Fibroblast of pulmonary artery (primary cell): ENCODE data around the gene RAB11FIP3.
"Not testable (repeated sequence)": the region's sequence is repeated elsewhere in the genome, so short reads cannot be mapped to it uniquely, and the experiment has no call there.

ENCODE experiments used
- DNase-seq: peaks from one replicate; pipeline ENCODE4 v3.0.0-alpha.2; 2010; ENCODE audit warnings: low read depth
- H3K4me3 ChIP-seq: replicated peaks from 2 replicates; pipeline ENCODE4 v1.5.1; 2011; ENCODE audit warnings: low read depth, mild to moderate bottlenecking, control low read depth, low read length, moderate library complexity
- TF ChIP-seq, protein P1 (sequence below): IDR thresholded peaks from 2 replicates; pipeline ENCODE4 v1.5.1; 2011; ENCODE audit warnings: mild to moderate bottlenecking, control low read depth, low read length, inconsistent platforms; ENCODE audit errors: missing control alignments

Gene RAB11FIP3

DNA sequence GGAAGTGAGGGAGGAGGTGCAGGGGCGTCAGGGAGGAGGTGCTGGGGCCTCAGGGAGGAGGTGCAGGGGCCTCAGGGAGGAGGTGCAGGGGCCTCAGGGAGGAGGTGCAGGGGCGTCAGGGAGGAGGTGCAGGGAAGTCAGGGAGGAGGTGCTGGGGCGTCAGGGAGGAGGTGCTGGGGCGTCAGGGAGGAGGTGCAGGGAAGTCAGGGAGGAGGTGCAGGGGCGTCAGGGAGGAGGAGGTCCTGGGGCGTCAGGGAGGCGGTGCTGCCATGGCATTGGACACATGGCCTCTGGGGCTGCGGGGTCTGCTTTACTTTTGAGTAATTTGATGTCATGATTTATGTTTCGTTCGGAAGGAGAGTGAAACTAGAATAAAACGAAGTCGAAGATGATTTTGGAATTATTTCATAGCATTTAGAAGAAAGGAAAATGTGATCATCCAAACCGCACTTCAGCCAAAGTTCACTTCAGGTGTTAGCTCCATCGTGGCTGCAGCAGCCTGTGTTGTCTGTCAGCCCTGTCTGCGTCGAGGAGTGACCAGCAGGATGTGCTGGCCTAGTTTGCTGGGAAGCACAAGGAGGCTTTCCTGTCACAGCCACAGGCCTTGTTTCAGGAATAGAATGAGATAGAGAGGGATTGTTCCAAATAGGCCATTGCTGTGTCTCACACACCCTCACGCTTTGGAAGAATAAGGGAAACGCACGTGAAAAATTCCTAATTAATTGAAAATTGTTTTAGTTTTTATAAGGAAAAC, 42.8 kb downstream of the RAB11FIP3 start:
- TF ChIP-seq, protein P1, sequence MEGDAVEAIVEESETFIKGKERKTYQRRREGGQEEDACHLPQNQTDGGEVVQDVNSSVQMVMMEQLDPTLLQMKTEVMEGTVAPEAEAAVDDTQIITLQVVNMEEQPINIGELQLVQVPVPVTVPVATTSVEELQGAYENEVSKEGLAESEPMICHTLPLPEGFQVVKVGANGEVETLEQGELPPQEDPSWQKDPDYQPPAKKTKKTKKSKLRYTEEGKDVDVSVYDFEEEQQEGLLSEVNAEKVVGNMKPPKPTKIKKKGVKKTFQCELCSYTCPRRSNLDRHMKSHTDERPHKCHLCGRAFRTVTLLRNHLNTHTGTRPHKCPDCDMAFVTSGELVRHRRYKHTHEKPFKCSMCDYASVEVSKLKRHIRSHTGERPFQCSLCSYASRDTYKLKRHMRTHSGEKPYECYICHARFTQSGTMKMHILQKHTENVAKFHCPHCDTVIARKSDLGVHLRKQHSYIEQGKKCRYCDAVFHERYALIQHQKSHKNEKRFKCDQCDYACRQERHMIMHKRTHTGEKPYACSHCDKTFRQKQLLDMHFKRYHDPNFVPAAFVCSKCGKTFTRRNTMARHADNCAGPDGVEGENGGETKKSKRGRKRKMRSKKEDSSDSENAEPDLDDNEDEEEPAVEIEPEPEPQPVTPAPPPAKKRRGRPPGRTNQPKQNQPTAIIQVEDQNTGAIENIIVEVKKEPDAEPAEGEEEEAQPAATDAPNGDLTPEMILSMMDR, result no peak
- H3K4me3 ChIP-seq, result no peak overlapping the region
- DNase-seq, result no peak

DNA sequence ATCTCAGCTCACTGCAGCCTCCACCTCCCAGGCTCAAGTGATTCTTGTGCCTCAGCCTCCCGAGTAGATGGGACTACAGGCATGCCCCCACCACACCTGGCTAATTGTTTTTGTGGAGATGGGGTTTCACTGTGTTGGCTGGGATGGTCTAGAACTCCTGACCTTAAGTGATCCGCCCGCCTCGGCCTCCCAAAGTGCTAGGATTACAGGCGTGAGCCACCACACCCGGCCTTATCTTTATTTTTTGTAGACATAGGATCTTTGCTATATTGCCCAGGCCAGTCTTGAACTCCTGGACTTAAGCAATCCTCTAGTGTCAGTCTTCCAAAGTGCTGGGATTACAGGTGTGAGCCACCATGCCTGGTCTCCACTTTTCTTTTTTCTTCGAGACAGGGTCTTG, 44.0 kb downstream of the RAB11FIP3 start:
- DNase-seq, H3K4me3 ChIP-seq: not testable (repeated sequence)

DNA sequence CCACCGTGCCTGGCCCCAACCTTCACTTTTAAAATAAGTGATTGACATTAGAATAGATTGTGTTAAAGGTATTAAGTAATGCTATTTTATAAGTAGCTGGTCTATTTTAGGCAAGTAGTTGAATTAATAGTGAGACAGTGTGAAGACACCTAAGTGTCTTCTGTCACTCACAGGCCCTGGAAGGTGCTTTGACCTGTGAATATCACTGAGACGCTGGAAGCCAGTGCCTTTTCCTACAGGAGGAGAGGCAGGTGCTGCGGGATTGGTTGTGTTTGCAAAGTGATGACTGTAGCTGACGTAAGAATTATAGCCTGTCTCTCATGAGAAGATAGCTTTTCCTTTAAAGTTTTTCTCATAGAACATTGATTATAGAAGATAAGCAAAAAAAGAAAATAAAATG, 45.0 kb downstream of the RAB11FIP3 start:
- no peak for DNase-seq
- no peak overlapping the region for H3K4me3 ChIP-seq
- TF ChIP-seq, protein P1, result no peak

DNA sequence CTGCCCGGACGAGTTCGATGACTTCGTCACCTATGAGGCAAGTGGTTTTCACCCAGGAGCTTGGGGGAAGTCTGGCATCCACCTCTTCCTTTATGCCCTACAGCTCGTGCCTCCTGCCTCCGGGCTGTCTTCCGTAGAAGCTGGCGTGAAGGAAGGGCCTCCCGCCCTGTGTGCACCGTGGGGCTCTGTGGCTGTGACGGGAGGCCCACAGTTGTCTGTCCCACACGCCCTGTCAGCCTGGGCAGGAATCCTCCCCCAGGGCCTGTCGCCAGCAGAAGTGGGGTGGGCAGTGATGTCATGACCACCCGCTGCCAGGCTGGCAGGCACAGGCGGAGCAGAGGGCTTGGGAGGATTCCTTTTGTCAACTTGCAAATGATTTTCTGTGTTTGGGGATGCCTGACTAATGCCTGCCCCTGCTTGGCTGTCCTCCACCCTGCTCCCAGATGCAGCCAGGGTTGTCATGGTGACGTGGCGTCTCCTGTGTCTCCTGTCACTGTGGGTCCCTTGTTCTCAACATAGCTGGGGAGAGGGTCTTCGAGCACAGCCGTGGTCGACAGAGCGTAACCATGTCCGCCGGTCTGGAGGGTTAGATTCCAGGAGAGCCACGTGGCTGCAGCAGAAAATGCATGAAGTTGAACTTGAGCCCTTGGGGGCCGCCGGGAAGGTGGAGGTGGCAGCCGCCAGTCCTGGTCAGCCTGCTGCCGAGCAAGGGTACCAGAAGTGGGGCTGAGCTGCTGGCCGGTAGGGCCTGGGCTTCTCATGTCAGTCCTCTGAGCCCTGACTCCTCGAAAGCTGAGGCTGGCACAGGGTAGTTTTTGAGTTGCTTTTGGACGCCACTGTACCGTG, 46.1 kb downstream of the RAB11FIP3 start:
- H3K4me3 ChIP-seq, result no peak overlapping the region
- no peak for DNase-seq
- TF ChIP-seq, protein P1, result no peak

DNA sequence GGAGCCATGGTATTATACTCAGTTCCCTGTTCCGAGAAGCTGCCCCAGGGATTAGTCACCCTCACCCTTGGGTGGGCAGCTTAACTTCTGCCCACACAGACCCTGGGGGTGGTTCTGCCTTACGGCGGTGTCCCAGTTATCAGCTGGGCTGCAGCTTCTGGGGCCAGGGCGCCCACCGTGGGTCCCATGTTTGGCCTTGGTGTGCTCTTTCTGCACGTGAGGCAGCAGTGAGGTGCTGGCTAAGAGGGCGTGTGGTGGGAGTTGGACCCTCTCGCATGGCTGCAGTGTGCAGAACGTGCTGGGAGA, 46.7 kb downstream of the RAB11FIP3 start:
- TF ChIP-seq, protein P1, result no peak
- no peak overlapping the region for H3K4me3 ChIP-seq
- DNase-seq, result no peak

DNA sequence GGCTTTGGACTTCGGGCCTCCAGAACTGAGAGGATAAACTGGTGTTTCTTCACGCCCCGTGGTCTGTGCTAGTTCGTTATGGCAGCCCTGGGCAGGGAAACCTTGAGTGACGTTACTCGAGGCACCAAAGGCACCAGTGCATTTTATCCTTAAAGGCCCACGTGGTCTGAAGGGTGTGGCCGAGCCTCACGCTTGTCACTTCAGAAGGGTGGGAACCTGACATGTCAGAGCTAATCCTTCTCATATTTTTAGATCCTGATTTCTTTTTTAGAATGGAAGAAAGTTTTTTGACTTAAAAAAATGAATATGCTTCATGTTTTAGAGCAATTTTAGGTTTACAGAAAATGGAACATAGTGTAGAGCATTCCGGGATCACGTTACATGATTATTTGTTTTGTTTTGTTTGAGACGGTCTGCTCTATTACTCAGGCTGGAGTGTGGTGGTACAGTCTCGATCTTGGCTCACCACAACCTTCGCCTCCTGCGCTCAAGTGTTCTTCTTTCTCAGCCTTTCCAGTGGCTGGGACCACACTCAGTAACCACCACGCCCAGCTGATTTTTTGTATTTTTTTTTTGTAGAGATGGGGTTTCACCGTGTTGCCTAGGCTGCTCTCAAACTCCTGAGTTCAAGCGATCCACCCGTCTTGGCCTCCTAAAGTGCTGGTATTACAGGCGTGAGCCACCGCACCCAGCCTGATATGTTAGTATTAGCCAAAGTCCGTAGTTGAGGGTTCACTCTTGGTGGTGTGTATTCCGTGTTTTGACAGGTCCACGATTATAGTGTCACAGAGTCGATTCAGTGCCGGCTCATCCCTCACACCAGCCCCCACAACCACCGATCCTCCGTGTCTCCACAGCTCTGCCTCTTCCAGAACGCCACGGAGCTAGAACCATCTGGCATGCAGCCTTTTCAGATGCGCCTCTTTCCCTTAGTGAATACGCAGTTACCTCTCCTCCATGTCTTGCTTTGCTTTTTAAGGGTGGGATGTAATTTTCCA, 47.9 kb downstream of the RAB11FIP3 start:
- DNase-seq, result no peak
- TF ChIP-seq, protein P1, result no peak
- H3K4me3 ChIP-seq, result no peak overlapping the region
